HG03175 (cell line): Measurements from ENCODE around the gene PSMA7.

Experiments
- ATAC-seq: cut with Tn5 transposase; IDR thresholded peaks from one replicate; pipeline ENCODE4 v1.9.1; 2021; ENCODE audit warnings: mild to moderate bottlenecking, moderate library complexity; ENCODE audit not compliant: unreplicated experiment

Gene PSMA7

GRCh38 chr20:62172666-62173065 is 29.5 kb upstream of the PSMA7 start:
- ATAC-seq, result no peak

- no peak for ATAC-seq
Observed at GRCh38 chr20:62171245-62171644, 28.1 kb upstream of the PSMA7 start.

- ATAC-seq, result no peak
Observed at GRCh38 chr20:62170536-62170935, 27.3 kb upstream of the PSMA7 start.

GRCh38 chr20:62168890-62169435 is 25.8 kb upstream of the PSMA7 start:
- no peak for ATAC-seq

GRCh38 chr20:62168061-62168460 is 24.9 kb upstream of the PSMA7 start:
- no peak for ATAC-seq

GRCh38 chr20:62167474-62167873 is 24.3 kb upstream of the PSMA7 start:
- no peak for ATAC-seq

GRCh38 chr20:62165762-62166399 is 22.7 kb upstream of the PSMA7 start:
- no peak for ATAC-seq

GRCh38 chr20:62164879-62165761 is 21.9 kb upstream of the PSMA7 start:
- no peak for ATAC-seq

GRCh38 chr20:62163986-62164762 is 21.0 kb upstream of the PSMA7 start:
- ATAC-seq, result no peak

- no peak for ATAC-seq
Observed at GRCh38 chr20:62163485-62163865, 20.3 kb upstream of the PSMA7 start.

GRCh38 chr20:62162765-62163484 is 19.7 kb upstream of the PSMA7 start:
- no peak for ATAC-seq

- ATAC-seq, result no peak
Observed at GRCh38 chr20:62161347-62161746, 18.2 kb upstream of the PSMA7 start.

GRCh38 chr20:62160876-62161275 is 17.7 kb upstream of the PSMA7 start:
- no peak for ATAC-seq

- ATAC-seq, result no peak
Observed at GRCh38 chr20:62160253-62160652, 17.1 kb upstream of the PSMA7 start.

GRCh38 chr20:62159839-62160238 is 16.6 kb upstream of the PSMA7 start:
- ATAC-seq, result no peak

GRCh38 chr20:62159052-62159451 is 15.9 kb upstream of the PSMA7 start:
- no peak for ATAC-seq

GRCh38 chr20:62158541-62158940 is 15.3 kb upstream of the PSMA7 start:
- no peak for ATAC-seq

- no peak for ATAC-seq
Observed at GRCh38 chr20:62158088-62158400, 14.8 kb upstream of the PSMA7 start.

GRCh38 chr20:62157387-62158087 is 14.3 kb upstream of the PSMA7 start:
- ATAC-seq, result no peak
